Testis (tissue), 2 donors: ENCODE data around the gene TBC1D32.
"Not testable (repeated sequence)": the region's sequence is repeated elsewhere in the genome, so short reads cannot be mapped to it uniquely, and the experiment has no call there.

ENCODE experiments used
- CTCF ChIP-seq, 3 experiments: fragments of 450-650 bp in 2 of 3; fragments of 200-600 bp in 1 of 3; sonication (generic) in 1 of 3; IDR thresholded peaks; one replicate each; pipeline ENCODE4 v1.5.1; 2016 to 2019; ENCODE audit warnings: antibody characterized with exemption in 3 of 3, mild to moderate bottlenecking in 2 of 3, moderate library complexity in 1 of 3
- POLR2A ChIP-seq: fragments of 450-650 bp; IDR thresholded peaks from one replicate; pipeline ENCODE4 v1.6.1; 2017; ENCODE audit warnings: antibody characterized with exemption, mild to moderate bottlenecking, moderate library complexity

- TF ChIP-seq CTCF (IDR thresholded peaks at IDR 0.05); POLR2A: not testable (repeated sequence)
Observed at GRCh38 chr6:121043706-121044105, 290.6 kb downstream of the TBC1D32 start.
